GM23248 (cell line): ENCODE data around the gene DAPK1. TPM values are rescaled to one million over a fixed set of nuclear protein-coding genes. Genes with fewer than 3 reads are reported as not detected.

Experiments
- DNase-seq: peaks from one replicate; pipeline ENCODE4 v3.0.0-alpha.2; 2015
- H2AFZ ChIP-seq: fragments of 200-600 bp; sonication (generic); 2 replicates; pipeline ENCODE4 v1.6.1; 2016; ENCODE audit warnings: antibody characterized with exemption
- H3F3A ChIP-seq: fragments of 200-600 bp; sonication (generic); 2 replicates; pipeline ENCODE4 v1.6.1; 2016; ENCODE audit warnings: mild to moderate bottlenecking, antibody characterized with exemption, mixed run types; ENCODE audit not compliant: insufficient read depth
- H3K27ac ChIP-seq: fragments of 200-600 bp; sonication (generic); 2 replicates; pipeline ENCODE4 v1.5.1; 2016; ENCODE audit warnings: mild to moderate bottlenecking
- H3K27me3 ChIP-seq: fragments of 200-600 bp; sonication (generic); replicated peaks from 2 replicates; pipeline ENCODE4 v1.6.1; 2016; ENCODE audit warnings: mild to moderate bottlenecking; ENCODE audit not compliant: insufficient read depth
- H3K36me3 ChIP-seq: fragments of 200-600 bp; sonication (generic); 2 replicates; pipeline ENCODE4 v1.6.1; 2016; ENCODE audit warnings: low read depth, mild to moderate bottlenecking
- H3K4me1 ChIP-seq: fragments of 200-600 bp; sonication (generic); 2 replicates; pipeline ENCODE4 v1.6.1; 2016; ENCODE audit warnings: mild to moderate bottlenecking; ENCODE audit not compliant: insufficient read depth
- H3K4me2 ChIP-seq: fragments of 200-600 bp; sonication (generic); one replicate; pipeline ENCODE4 v1.6.1; 2016; ENCODE audit warnings: mild to moderate bottlenecking; ENCODE audit not compliant: unreplicated experiment
- H3K4me3 ChIP-seq: fragments of 200-600 bp; sonication (generic); 2 replicates; pipeline ENCODE4 v1.5.1; 2016; ENCODE audit warnings: mild to moderate bottlenecking
- H3K79me2 ChIP-seq: fragments of 200-600 bp; sonication (generic); 2 replicates; pipeline ENCODE4 v1.6.1; 2016; ENCODE audit warnings: mild to moderate bottlenecking; ENCODE audit not compliant: insufficient read depth
- H3K9ac ChIP-seq: fragments of 200-600 bp; sonication (generic); 2 replicates; pipeline ENCODE4 v1.6.1; 2016; ENCODE audit warnings: mild to moderate bottlenecking
- H3K9me2 ChIP-seq: fragments of 200-600 bp; sonication (generic); 2 replicates; pipeline ENCODE4 v1.6.1; 2016; ENCODE audit warnings: mixed run types, mild to moderate bottlenecking, moderate library complexity; ENCODE audit not compliant: insufficient read depth
- H3K9me3 ChIP-seq: fragments of 200-600 bp; sonication (generic); one replicate; pipeline ENCODE4 v1.6.1; 2017; ENCODE audit warnings: low read depth
- H4K20me1 ChIP-seq: fragments of 200-600 bp; sonication (generic); 2 replicates; pipeline ENCODE4 v1.6.0; 2016; ENCODE audit not compliant: insufficient read depth
- EZH2 ChIP-seq: fragments of 200-600 bp; sonication (generic); IDR thresholded peaks from 2 replicates; pipeline ENCODE4 v1.6.1; 2018; ENCODE audit warnings: antibody characterized with exemption, mild to moderate bottlenecking; ENCODE audit not compliant: insufficient read depth, poor library complexity, severe bottlenecking
- EZH2phosphoT487 ChIP-seq: fragments of 200-600 bp; sonication (generic); IDR thresholded peaks from 2 replicates; pipeline ENCODE4 v1.6.1; 2018; ENCODE audit warnings: antibody characterized with exemption, moderate library complexity, mild to moderate bottlenecking, low read depth; ENCODE audit not compliant: insufficient read depth
- WGBS, 2 experiments: methylation state at CpG; one replicate each; pipeline ENCODE4 v1.1.6; 2015 to 2017; ENCODE audit warnings: low lambda C conversion rate in 2 of 2, low coverage in 1 of 2; ENCODE audit errors: missing lambda C conversion rate in 2 of 2; 5-methylcytosine and 5-hydroxymethylcytosine counted together
- in situ Hi-C: fragments of 300-500 bp; cut with MboI; formaldehyde crosslinking; loops from 2 replicates; pipeline ENCODE4 v1.15.0; 2020
- polyA plus RNA-seq: library from polyadenylated mRNA; unstranded; fragments of >200 nt; fragmentation: Nextera tagmentation; extraction: Ambion mirVana; gene quantifications from 2 replicates; pipeline ENCODE4 v1.2.1, GENCODE V29; 2016
- total RNA-seq: library from RNA; depleted of rRNA; stranded (reverse); fragments of >200 nt; shearing (Covaris generic); gene quantifications from 2 replicates; pipeline ENCODE4 v1.2.3, GENCODE V29; 2014

Gene DAPK1
- total and polyA plus RNA-seq, 2 experiments from 2014 or later = 1.6 to 1.9 TPM

GRCh38 chr9:87584326-87584725, 86.7 kb downstream of the DAPK1 start:
- Histone ChIP-seq H3K36me3 (no peaks in the 10 kb centered on the region), H3K79me2 (no peaks in the 10 kb centered on the region), H3K27me3 (no peaks in the 10 kb centered on the region; the same call in 1 of the 2 replicates), H3K4me3 (no peak overlapping the region), H2AFZ (no peak overlapping the region), H3K27ac (no peak overlapping the region), H3K4me2 (no peak overlapping the region), H3K4me1 (no peaks in the 10 kb centered on the region), H3K9ac (no peak overlapping the region), H3K9me2 (no peaks in the 10 kb centered on the region), H3K9me3 (no peaks in the 10 kb centered on the region), H3F3A (no peaks in the 10 kb centered on the region), H4K20me1 (no peaks in the 10 kb centered on the region)
- TF ChIP-seq EZH2phosphoT487 (no peak), EZH2 (no peak)
- no peak for DNase-seq
- in situ Hi-C loops = no loop called here

- no peak overlapping the region for H3K9ac ChIP-seq
- DNase-seq = no peak
- H4K20me1 ChIP-seq = no peaks in the 10 kb centered on the region
- H3K4me1 ChIP-seq = no peaks in the 10 kb centered on the region
- H3K9me2 ChIP-seq = no peaks in the 10 kb centered on the region
- no peaks in the 10 kb centered on the region for H3K36me3 ChIP-seq
- H3K27ac ChIP-seq = no peak overlapping the region
- H3F3A ChIP-seq = no peaks in the 10 kb centered on the region
- 63 to 64% methylated on average over 5 of the region's 5 CpGs for WGBS, 2 experiments
- H3K79me2 ChIP-seq = no peaks in the 10 kb centered on the region
- TF ChIP-seq EZH2phosphoT487 (no peak), EZH2 (no peak)
- no peaks in the 10 kb centered on the region for H3K9me3 ChIP-seq
- H3K4me3 ChIP-seq = no peak overlapping the region
- no peak overlapping the region for H3K4me2 ChIP-seq
- in situ Hi-C loops = no loop called here
- H2AFZ ChIP-seq = no peak overlapping the region
- H3K27me3 ChIP-seq = no peaks in the 10 kb centered on the region; the same call in 1 of the 2 replicates
Measured at GRCh38 chr9:87585123-87585855, 87.6 kb downstream of the DAPK1 start.

- H4K20me1 ChIP-seq = no peaks in the 10 kb centered on the region
Measured at GRCh38 chr9:87586731-87587355, 89.2 kb downstream of the DAPK1 start.

GRCh38 chr9:87587356-87587745, 89.7 kb downstream of the DAPK1 start:
- no peaks in the 10 kb centered on the region; the same call in 1 of the 2 replicates for H3K27me3 ChIP-seq
- H3K9me2 ChIP-seq = no peaks in the 10 kb centered on the region
- no peak overlapping the region for H3K4me2 ChIP-seq
- no peaks in the 10 kb centered on the region for H3K79me2 ChIP-seq
- no peaks in the 10 kb centered on the region for H4K20me1 ChIP-seq
- no peak overlapping the region for H3K27ac ChIP-seq
- H2AFZ ChIP-seq = no peak overlapping the region
- no peak for DNase-seq
- 0 out of 2 replicates have a peak, but pooled peaks cover under 1% of the 10 kb centered on the region for H3K4me1 ChIP-seq
- no peaks in the 10 kb centered on the region for H3K9me3 ChIP-seq
- in situ Hi-C loops = no loop called here
- H3K36me3 ChIP-seq = no peaks in the 10 kb centered on the region
- WGBS, 2 experiments = 65 to 68% methylated on average over 6 of the region's 6 CpGs
- TF ChIP-seq EZH2 (no peak), EZH2phosphoT487 (no peak)
- H3K4me3 ChIP-seq = no peak overlapping the region
- no peaks in the 10 kb centered on the region for H3F3A ChIP-seq
- H3K9ac ChIP-seq = no peak overlapping the region

More at GRCh38 chr9:87586731-87587355, 89.2 kb downstream of the DAPK1 start:
- WGBS, 2 experiments = 67 to 71% methylated on average over 9 of the region's 9 CpGs
- DNase-seq = no peak
- no peaks in the 10 kb centered on the region for H3K4me1 ChIP-seq
- no peaks in the 10 kb centered on the region for H3K9me3 ChIP-seq
- no peak overlapping the region for H3K4me2 ChIP-seq
- no peak overlapping the region for H3K4me3 ChIP-seq
- TF ChIP-seq EZH2phosphoT487 = no peak
- no peak overlapping the region for H2AFZ ChIP-seq
- no peak overlapping the region for H3K9ac ChIP-seq
- no peak overlapping the region for H3K27ac ChIP-seq
- no peaks in the 10 kb centered on the region for H3K36me3 ChIP-seq
- H3K9me2 ChIP-seq = no peaks in the 10 kb centered on the region
- no peaks in the 10 kb centered on the region for H3K79me2 ChIP-seq
- in situ Hi-C loops = no loop called here
- no peaks in the 10 kb centered on the region for H3F3A ChIP-seq
- no peaks in the 10 kb centered on the region; the same call in 1 of the 2 replicates for H3K27me3 ChIP-seq
